GM13976 (cell line): Measurements from ENCODE around the gene SELENOP.

Experiments
- DNase-seq: peaks from one replicate; pipeline ENCODE4 v3.0.0; 2012; ENCODE audit warnings: low spot score
- CTCF ChIP-seq: IDR thresholded peaks from 2 replicates; pipeline ENCODE4 v1.5.1; 2012; ENCODE audit warnings: borderline replicate concordance, mild to moderate bottlenecking; ENCODE audit not compliant: insufficient read depth; ENCODE audit errors: extremely low read depth, missing control alignments, control extremely low read depth
- in situ Hi-C: fragments of 300-500 bp; cut with MboI; formaldehyde crosslinking; loops from one replicate; pipeline ENCODE4 v1.12.0; 2022; ENCODE audit warnings: low sequenced_read_pairs, mixed read lengths, inconsistent platforms; ENCODE audit not compliant: unreplicated experiment

SELENOP gene

GRCh38 chr5:42781584-42781983 is 30.1 kb downstream of the SELENOP start:
- in situ Hi-C loops = no loop called here
- no peak for DNase-seq
- TF ChIP-seq CTCF = no peak

- no peak for DNase-seq
These were observed 32.6 kb downstream of the SELENOP start for GRCh38 chr5:42779083-42779482.

GRCh38 chr5:42772265-42772993 is 39.3 kb downstream of the SELENOP start:
- no peak for DNase-seq
- in situ Hi-C loops = loop anchor here (25.0 kb wide), 1 partner anchor 910 kb away; the partner anchor contains the start of gene OXCT1
- no peak for TF ChIP-seq CTCF

More at GRCh38 chr5:42779083-42779482, 32.6 kb downstream of the SELENOP start:
- in situ Hi-C loops = no loop called here
- TF ChIP-seq CTCF = no peak

- in situ Hi-C loops = loop anchor here (25.0 kb wide), 1 partner anchor 908 kb away; the partner anchor contains the start of gene OXCT1
- DNase-seq = no peak
- TF ChIP-seq CTCF = no peak
These were observed 41.7 kb downstream of the SELENOP start for GRCh38 chr5:42770003-42770402.

GRCh38 chr5:42768106-42768504 is 43.6 kb downstream of the SELENOP start:
- TF ChIP-seq CTCF = no peak
- no peak for DNase-seq
- in situ Hi-C loops = loop anchor here (25.0 kb wide), 1 partner anchor 906 kb away; the partner anchor contains the start of gene OXCT1

GRCh38 chr5:42767491-42768105 is 44.1 kb downstream of the SELENOP start:
- TF ChIP-seq CTCF = peak; percentile 6
- DNase-seq = peak; percentile 27
- in situ Hi-C loops = loop anchor here (25.0 kb wide), 1 partner anchor 905 kb away; the partner anchor contains the start of gene OXCT1
